ENCODE data around the gene TMEM178B.

Gene TMEM178B

DNA sequence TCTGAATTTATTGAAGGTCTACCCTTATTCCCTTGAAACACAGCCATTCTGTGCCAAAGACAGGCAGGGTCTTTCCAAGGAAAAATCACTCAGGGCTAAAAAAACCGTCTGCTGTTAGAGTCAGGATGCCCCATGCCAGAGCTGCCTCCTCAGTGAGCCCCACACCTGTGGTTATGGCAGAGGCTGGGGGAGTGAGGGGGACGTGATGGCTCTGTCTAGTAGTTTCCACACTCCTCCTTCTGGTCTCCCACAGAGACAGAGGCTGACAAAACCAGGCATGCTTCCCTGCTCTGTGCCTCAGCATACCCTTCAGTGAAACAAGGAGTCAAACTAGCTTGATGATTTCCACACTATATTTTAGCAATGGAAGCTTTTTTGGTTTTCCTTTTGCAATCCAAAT, 365.3 kb downstream of the TMEM178B start:
- no peak overlapping the region for H3K4me3 ChIP-seq (replicated peaks; ENCODE audit: insufficient read depth, low read length)
- DNase-seq (ENCODE audit: low read depth in 1 of 2, low spot score in 1 of 2): no peak
- no peak for TF ChIP-seq SPI1 (IDR thresholded peaks at IDR 0.05; ENCODE audit: borderline replicate concordance, low read depth)
- no peak for TF ChIP-seq GABPA (IDR thresholded peaks at IDR 0.05; ENCODE audit: low read depth)
- TF ChIP-seq POLR2AphosphoS5 (IDR thresholded peaks at IDR 0.05; ENCODE audit: low read depth): no peak
- TF ChIP-seq, protein P1, sequence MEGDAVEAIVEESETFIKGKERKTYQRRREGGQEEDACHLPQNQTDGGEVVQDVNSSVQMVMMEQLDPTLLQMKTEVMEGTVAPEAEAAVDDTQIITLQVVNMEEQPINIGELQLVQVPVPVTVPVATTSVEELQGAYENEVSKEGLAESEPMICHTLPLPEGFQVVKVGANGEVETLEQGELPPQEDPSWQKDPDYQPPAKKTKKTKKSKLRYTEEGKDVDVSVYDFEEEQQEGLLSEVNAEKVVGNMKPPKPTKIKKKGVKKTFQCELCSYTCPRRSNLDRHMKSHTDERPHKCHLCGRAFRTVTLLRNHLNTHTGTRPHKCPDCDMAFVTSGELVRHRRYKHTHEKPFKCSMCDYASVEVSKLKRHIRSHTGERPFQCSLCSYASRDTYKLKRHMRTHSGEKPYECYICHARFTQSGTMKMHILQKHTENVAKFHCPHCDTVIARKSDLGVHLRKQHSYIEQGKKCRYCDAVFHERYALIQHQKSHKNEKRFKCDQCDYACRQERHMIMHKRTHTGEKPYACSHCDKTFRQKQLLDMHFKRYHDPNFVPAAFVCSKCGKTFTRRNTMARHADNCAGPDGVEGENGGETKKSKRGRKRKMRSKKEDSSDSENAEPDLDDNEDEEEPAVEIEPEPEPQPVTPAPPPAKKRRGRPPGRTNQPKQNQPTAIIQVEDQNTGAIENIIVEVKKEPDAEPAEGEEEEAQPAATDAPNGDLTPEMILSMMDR (IDR thresholded peaks at IDR 0.05; ENCODE audit: insufficient read depth, low read length): no peak
- TF ChIP-seq REST (IDR thresholded peaks at IDR 0.05; ENCODE audit: insufficient replicate concordance, low read depth): no peak
- peaks cover 2% of the 10 kb centered on the region for H3K27me3 ChIP-seq (ENCODE audit: insufficient read depth, poor library complexity, severe bottlenecking)
- H3K27ac ChIP-seq (replicated peaks): no peak overlapping the region

GRCh38 chr7:141439776-141440175, 365.9 kb downstream of the TMEM178B start:
- no peak for DNase-seq (ENCODE audit: low read depth in 1 of 2, low spot score in 1 of 2)
- peaks cover 2% of the 10 kb centered on the region for H3K27me3 ChIP-seq (ENCODE audit: insufficient read depth, poor library complexity, severe bottlenecking)
- TF ChIP-seq POLR2AphosphoS5 (IDR thresholded peaks at IDR 0.05; ENCODE audit: low read depth) (no peak), GABPA (IDR thresholded peaks at IDR 0.05; ENCODE audit: low read depth) (no peak), REST (IDR thresholded peaks at IDR 0.05; ENCODE audit: insufficient replicate concordance, low read depth) (no peak), SPI1 (IDR thresholded peaks at IDR 0.05; ENCODE audit: borderline replicate concordance, low read depth) (no peak)
- TF ChIP-seq, protein P1 (IDR thresholded peaks at IDR 0.05; ENCODE audit: insufficient read depth, low read length): no peak
- no peak overlapping the region for H3K4me3 ChIP-seq (replicated peaks; ENCODE audit: insufficient read depth, low read length)
- H3K27ac ChIP-seq (replicated peaks): no peak overlapping the region

DNA sequence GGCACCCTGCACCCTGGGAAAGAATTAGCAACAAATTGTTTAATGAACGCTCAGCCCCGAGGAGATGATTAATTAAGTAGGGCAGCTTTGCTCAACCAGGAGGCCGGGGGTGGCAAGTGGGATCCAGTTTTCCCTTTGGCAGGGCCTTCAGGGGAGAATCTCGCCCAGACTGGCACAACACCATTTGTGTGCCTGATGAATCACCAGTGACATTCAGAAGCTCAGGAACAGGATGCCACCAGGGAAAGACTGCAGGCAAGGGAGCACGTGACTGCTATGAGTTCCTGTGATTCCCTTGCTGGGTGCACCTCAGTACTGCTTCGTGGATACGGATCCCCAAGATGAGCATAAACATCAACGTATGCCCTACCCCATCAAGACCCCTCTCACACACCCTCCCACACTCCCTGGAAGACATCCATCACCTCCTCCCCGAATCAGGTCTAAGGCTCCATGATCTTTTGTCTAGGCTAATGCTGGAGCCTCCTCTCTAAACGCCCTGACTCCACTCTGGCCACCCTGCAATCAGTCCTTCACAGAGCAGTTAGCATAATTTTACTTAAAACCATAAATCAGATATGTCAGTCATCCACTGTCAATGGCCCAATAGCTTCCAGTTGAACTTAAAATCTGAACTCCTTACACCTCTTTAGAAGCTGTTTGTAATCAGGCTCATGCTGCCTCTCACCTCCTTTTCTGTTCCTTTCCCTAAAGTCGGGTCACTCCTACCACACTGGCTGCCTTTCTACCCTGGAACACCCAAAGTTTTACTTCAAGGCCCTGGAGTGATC, 368.2 kb downstream of the TMEM178B start:
- no peak overlapping the region for H3K4me3 ChIP-seq (replicated peaks; ENCODE audit: insufficient read depth, low read length)
- TF ChIP-seq, protein P1 (IDR thresholded peaks at IDR 0.05; ENCODE audit: insufficient read depth, low read length): no peak
- no peak for TF ChIP-seq REST (IDR thresholded peaks at IDR 0.05; ENCODE audit: insufficient replicate concordance, low read depth)
- TF ChIP-seq POLR2AphosphoS5 (IDR thresholded peaks at IDR 0.05; ENCODE audit: low read depth): no peak
- TF ChIP-seq GABPA (IDR thresholded peaks at IDR 0.05; ENCODE audit: low read depth): no peak
- TF ChIP-seq SPI1 (IDR thresholded peaks at IDR 0.05; ENCODE audit: borderline replicate concordance, low read depth): no peak
- peaks cover 2% of the 10 kb centered on the region for H3K27me3 ChIP-seq (ENCODE audit: insufficient read depth, poor library complexity, severe bottlenecking)
- DNase-seq (ENCODE audit: low read depth in 1 of 2, low spot score in 1 of 2): no peak
- no peak overlapping the region for H3K27ac ChIP-seq (replicated peaks)
